ENCODE results near the gene JPH2. TPM values are rescaled to one million over a fixed set of nuclear protein-coding genes. Genes with fewer than 3 reads are reported as not detected.

JPH2 gene
- total and polyA plus RNA-seq, 10 of the 15 experiments (the other 5 are each of a cell fraction or from before 2014, with no cell fraction given), result 0.16 TPM; not detected in 9

GRCh38 chr20:44080646-44081267, 106.2 kb downstream of the JPH2 start (continued):
- TF ChIP-seq, protein P1, sequence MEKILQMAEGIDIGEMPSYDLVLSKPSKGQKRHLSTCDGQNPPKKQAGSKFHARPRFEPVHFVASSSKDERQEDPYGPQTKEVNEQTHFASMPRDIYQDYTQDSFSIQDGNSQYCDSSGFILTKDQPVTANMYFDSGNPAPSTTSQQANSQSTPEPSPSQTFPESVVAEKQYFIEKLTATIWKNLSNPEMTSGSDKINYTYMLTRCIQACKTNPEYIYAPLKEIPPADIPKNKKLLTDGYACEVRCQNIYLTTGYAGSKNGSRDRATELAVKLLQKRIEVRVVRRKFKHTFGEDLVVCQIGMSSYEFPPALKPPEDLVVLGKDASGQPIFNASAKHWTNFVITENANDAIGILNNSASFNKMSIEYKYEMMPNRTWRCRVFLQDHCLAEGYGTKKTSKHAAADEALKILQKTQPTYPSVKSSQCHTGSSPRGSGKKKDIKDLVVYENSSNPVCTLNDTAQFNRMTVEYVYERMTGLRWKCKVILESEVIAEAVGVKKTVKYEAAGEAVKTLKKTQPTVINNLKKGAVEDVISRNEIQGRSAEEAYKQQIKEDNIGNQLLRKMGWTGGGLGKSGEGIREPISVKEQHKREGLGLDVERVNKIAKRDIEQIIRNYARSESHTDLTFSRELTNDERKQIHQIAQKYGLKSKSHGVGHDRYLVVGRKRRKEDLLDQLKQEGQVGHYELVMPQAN (conservative IDR thresholded peaks at IDR 0.05), result no peak
- no peak for TF ChIP-seq HDAC6 (IDR thresholded peaks at IDR 0.05; ENCODE audit: unreplicated experiment)
- no peak for TF ChIP-seq RAD51 (IDR thresholded peaks at IDR 0.05)
- TF ChIP-seq, protein P2, sequence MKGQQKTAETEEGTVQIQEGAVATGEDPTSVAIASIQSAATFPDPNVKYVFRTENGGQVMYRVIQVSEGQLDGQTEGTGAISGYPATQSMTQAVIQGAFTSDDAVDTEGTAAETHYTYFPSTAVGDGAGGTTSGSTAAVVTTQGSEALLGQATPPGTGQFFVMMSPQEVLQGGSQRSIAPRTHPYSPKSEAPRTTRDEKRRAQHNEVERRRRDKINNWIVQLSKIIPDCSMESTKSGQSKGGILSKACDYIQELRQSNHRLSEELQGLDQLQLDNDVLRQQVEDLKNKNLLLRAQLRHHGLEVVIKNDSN (IDR thresholded peaks at IDR 0.05; ENCODE audit: borderline replicate concordance, extremely low read length, insufficient read depth, low read depth, low read length), result no peak
- TF ChIP-seq STAT1 (conservative IDR thresholded peaks at IDR 0.05), result 0 out of 2 replicates have a peak, but pooled peaks have one; percentile 62
- no peak for TF ChIP-seq SREBF1 (IDR thresholded peaks at IDR 0.05; ENCODE audit: low read length)
- no peak for TF ChIP-seq SMAD1 (IDR thresholded peaks at IDR 0.05; ENCODE audit: low read depth, partially characterized antibody)
- TF ChIP-seq ZNF384 (IDR thresholded peaks at IDR 0.05; ENCODE audit: borderline replicate concordance, low read depth, low read length), result no peak
- TF ChIP-seq BMI1 (IDR thresholded peaks at IDR 0.05; ENCODE audit: borderline replicate concordance), result no peak
- TF ChIP-seq JUNB (IDR thresholded peaks at IDR 0.05), result peak; percentile 54
- TF ChIP-seq E2F4 (IDR thresholded peaks at IDR 0.05; ENCODE audit: low read depth, low read length), result no peak
- no peak for TF ChIP-seq TARDBP (IDR thresholded peaks at IDR 0.05; ENCODE audit: borderline replicate concordance)
- TF ChIP-seq ELK1 (IDR thresholded peaks at IDR 0.05; ENCODE audit: low read depth, low read length), result 0 out of 2 replicates have a peak, but pooled peaks have one; percentile 31
- TF ChIP-seq IRF4 (IDR thresholded peaks at IDR 0.05; ENCODE audit: low read depth, low read length), result peak; percentile 72; the same call in 1 of the 2 replicates
- TF ChIP-seq ZSCAN29 (IDR thresholded peaks at IDR 0.05), result no peak
- TF ChIP-seq, protein P3, sequence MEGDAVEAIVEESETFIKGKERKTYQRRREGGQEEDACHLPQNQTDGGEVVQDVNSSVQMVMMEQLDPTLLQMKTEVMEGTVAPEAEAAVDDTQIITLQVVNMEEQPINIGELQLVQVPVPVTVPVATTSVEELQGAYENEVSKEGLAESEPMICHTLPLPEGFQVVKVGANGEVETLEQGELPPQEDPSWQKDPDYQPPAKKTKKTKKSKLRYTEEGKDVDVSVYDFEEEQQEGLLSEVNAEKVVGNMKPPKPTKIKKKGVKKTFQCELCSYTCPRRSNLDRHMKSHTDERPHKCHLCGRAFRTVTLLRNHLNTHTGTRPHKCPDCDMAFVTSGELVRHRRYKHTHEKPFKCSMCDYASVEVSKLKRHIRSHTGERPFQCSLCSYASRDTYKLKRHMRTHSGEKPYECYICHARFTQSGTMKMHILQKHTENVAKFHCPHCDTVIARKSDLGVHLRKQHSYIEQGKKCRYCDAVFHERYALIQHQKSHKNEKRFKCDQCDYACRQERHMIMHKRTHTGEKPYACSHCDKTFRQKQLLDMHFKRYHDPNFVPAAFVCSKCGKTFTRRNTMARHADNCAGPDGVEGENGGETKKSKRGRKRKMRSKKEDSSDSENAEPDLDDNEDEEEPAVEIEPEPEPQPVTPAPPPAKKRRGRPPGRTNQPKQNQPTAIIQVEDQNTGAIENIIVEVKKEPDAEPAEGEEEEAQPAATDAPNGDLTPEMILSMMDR (IDR thresholded peaks at IDR 0.05 in 2 of 3, conservative IDR thresholded peaks at IDR 0.05 in 1 of 3; ENCODE audit: control insufficient read depth in 2 of 3, extremely low read depth in 1 of 3, insufficient read depth in 1 of 3, low read depth in 3 of 3, low read length in 3 of 3), result peak; percentile 93 to 99 (median 99); a peak in 5 of 6 replicates
- TF ChIP-seq CBX5 (IDR thresholded peaks at IDR 0.05; ENCODE audit: low read depth), result no peak
- no peak for TF ChIP-seq JUND (IDR thresholded peaks at IDR 0.05; ENCODE audit: low read depth, low read length)
- no peak for TF ChIP-seq MTA3 (IDR thresholded peaks at IDR 0.05; ENCODE audit: borderline replicate concordance, low read length)
- TF ChIP-seq NR2C1 (IDR thresholded peaks at IDR 0.05), result no peak
- no peak for TF ChIP-seq MXI1 (IDR thresholded peaks at IDR 0.05; ENCODE audit: low read depth, low read length)
- TF ChIP-seq ZNF622 (IDR thresholded peaks at IDR 0.05), result no peak
- peak; percentile 43 for TF ChIP-seq RELA (IDR thresholded peaks at IDR 0.05; ENCODE audit: borderline replicate concordance, partially characterized antibody)
- peak; percentile 87; the same call in 1 of the 2 replicates for TF ChIP-seq SMARCA5 (IDR thresholded peaks at IDR 0.05)
- no peak for TF ChIP-seq KDM1A (IDR thresholded peaks at IDR 0.05; ENCODE audit: borderline replicate concordance)

Data from GM12878 (cell line).